GM12873 (cell line): ENCODE measurements around the gene WDFY4.

Experiments
- CTCF ChIP-seq: IDR thresholded peaks from 2 replicates; pipeline ENCODE4 v1.5.1; 2012; ENCODE audit warnings: low read depth, mild to moderate bottlenecking, moderate library complexity, low read length, control low read depth; ENCODE audit not compliant: insufficient read depth; ENCODE audit errors: missing control alignments

WDFY4 gene

GRCh38 chr10:48751730-48752129, 67.1 kb downstream of the WDFY4 start:
- TF ChIP-seq CTCF, result no peak

GRCh38 chr10:48758411-48758810, 73.7 kb downstream of the WDFY4 start:
- TF ChIP-seq CTCF, result no peak

GRCh38 chr10:48759113-48759901, 74.6 kb downstream of the WDFY4 start:
- no peak for TF ChIP-seq CTCF

GRCh38 chr10:48760983-48761382, 76.3 kb downstream of the WDFY4 start:
- TF ChIP-seq CTCF, result no peak

- no peak for TF ChIP-seq CTCF
Measured at GRCh38 chr10:48762064-48763042, 77.7 kb downstream of the WDFY4 start.

- no peak for TF ChIP-seq CTCF
Measured at GRCh38 chr10:48763403-48763965, 78.8 kb downstream of the WDFY4 start.

GRCh38 chr10:48764486-48764885, 79.8 kb downstream of the WDFY4 start:
- no peak for TF ChIP-seq CTCF
